GM12878 (cell line): ENCODE measurements around the gene ABT1. TPM values are rescaled to one million over a fixed set of nuclear protein-coding genes. Genes with fewer than 3 reads are reported as not detected.

Experiments
- ATAC-seq: fragments of 200-7000 bp; cut with Tn5 transposase; 3 replicates; pipeline ENCODE4 v1.9.1; 2020; ENCODE audit warnings: mild to moderate bottlenecking, moderate library complexity
- BruUV-seq: library from RNA; stranded (reverse); fragments of 400-500 nt; replicated peaks from 2 replicates; lab custom pipeline; 2021; lab: Mats Ljungman, UMichigan
- CTCF ChIA-PET: fragments of 300-600 bp; sonication (Branson Sonifier 250); formaldehyde crosslinking; extraction: SDS; loops from one replicate; lab custom pipeline; 2021; ENCODE audit warnings: inconsistent platforms; lab: Yijun Ruan, JAX
- POLR2A ChIA-PET: fragments of 350-600 bp; formaldehyde crosslinking; extraction: SDS; loops from one replicate; lab custom pipeline; 2021; ENCODE audit warnings: inconsistent platforms; lab: Charles Lee
- RAD21 ChIA-PET: fragments of 300-600 bp; sonication (Branson Sonifier 250); formaldehyde crosslinking; loops from one replicate; lab custom pipeline; 2023; ENCODE audit warnings: antibody characterized with exemption; ENCODE audit not compliant: unreplicated experiment; lab: Charles Lee
- SMC1A ChIA-PET: fragments of 300-600 bp; sonication (Branson Sonifier 250); formaldehyde crosslinking; loops from one replicate; lab custom pipeline; 2023; ENCODE audit not compliant: unreplicated experiment, uncharacterized antibody; lab: Charles Lee
- DNase-seq: peaks from one replicate; pipeline ENCODE4 v3.0.0-alpha.2; 2011; ENCODE audit warnings: low read depth, low spot score
- FAIRE-seq: peaks from 3 replicates; lab custom pipeline; 2011; peaks lifted over from hg19 to GRCh38; lab: Jason Lieb, UNC
- H2AFZ ChIP-seq: 2 replicates; pipeline ENCODE4 v1.6.0; 2011; ENCODE audit warnings: low read depth, low read length, control low read depth; ENCODE audit not compliant: control insufficient read depth
- H3K27ac ChIP-seq: 2 replicates; pipeline ENCODE4 v1.5.1; 2011; ENCODE audit warnings: control low read depth; ENCODE audit not compliant: control insufficient read depth, insufficient read depth
- H3K27me3 ChIP-seq, 2 experiments: replicated peaks in 1 of 2; 2 replicates each; pipeline versions ENCODE4 v1.6.0 to v1.6.1; 2011; ENCODE audit warnings: low read length in 1 of 2; ENCODE audit not compliant: control insufficient read depth in 2 of 2, insufficient read depth in 2 of 2
- H3K36me3 ChIP-seq, 2 experiments: 2 replicates each; pipeline ENCODE4 v1.5.1; 2011; ENCODE audit warnings: low read length in 1 of 2; ENCODE audit not compliant: control insufficient read depth in 2 of 2, insufficient read depth in 2 of 2
- H3K4me1 ChIP-seq: 2 replicates; pipeline ENCODE4 v1.6.1; 2011; ENCODE audit warnings: mild to moderate bottlenecking, low read length, moderate library complexity, mixed read lengths; ENCODE audit not compliant: control insufficient read depth, insufficient read depth
- H3K4me2 ChIP-seq: 2 replicates; pipeline ENCODE4 v1.6.0; 2011; ENCODE audit warnings: control low read depth; ENCODE audit not compliant: control insufficient read depth, insufficient read depth
- H3K4me3 ChIP-seq: fragments of 200-600 bp; sonication (generic); 2 replicates; pipeline ENCODE4 v1.5.1; 2016
- H3K79me2 ChIP-seq: 2 replicates; pipeline ENCODE4 v1.6.0; 2011; ENCODE audit warnings: low read length; ENCODE audit not compliant: control insufficient read depth, insufficient read depth
- H3K9ac ChIP-seq: 2 replicates; pipeline ENCODE4 v1.8.0; 2011; ENCODE audit warnings: low read length, control low read depth, mixed read lengths; ENCODE audit not compliant: control insufficient read depth, insufficient read depth
- H3K9me3 ChIP-seq: replicated peaks from 3 replicates; pipeline ENCODE4 v1.5.1; 2011; ENCODE audit warnings: mild to moderate bottlenecking, low read length; ENCODE audit not compliant: control insufficient read depth, insufficient read depth
- H4K20me1 ChIP-seq: 2 replicates; pipeline ENCODE4 v1.6.0; 2011; ENCODE audit not compliant: control insufficient read depth, insufficient read depth
- CREM ChIP-seq: IDR thresholded peaks from 2 replicates; pipeline ENCODE4 v1.6.1; 2014; ENCODE audit warnings: antibody characterized with exemption, low read depth
- EZH2 ChIP-seq: IDR thresholded peaks from 2 replicates; pipeline ENCODE4 v1.6.1; 2012; ENCODE audit warnings: low read depth, mild to moderate bottlenecking, control low read depth, inconsistent platforms, low read length, borderline replicate concordance; ENCODE audit not compliant: control insufficient read depth
- GATAD2B ChIP-seq: fragments of 450-650 bp; conservative IDR thresholded peaks from 2 replicates; pipeline ENCODE4 v1.6.1; 2017; ENCODE audit warnings: low read depth, mild to moderate bottlenecking, moderate library complexity
- JUND ChIP-seq: IDR thresholded peaks from 2 replicates; pipeline ENCODE4 v1.6.1; 2012; ENCODE audit warnings: low read depth, mild to moderate bottlenecking, low read length, improper control_type of control experiment, moderate library complexity
- NFYB ChIP-seq: IDR thresholded peaks from 2 replicates; pipeline ENCODE4 v1.6.1; 2011; ENCODE audit warnings: low read depth, mild to moderate bottlenecking, low read length, improper control_type of control experiment, moderate library complexity; ENCODE audit not compliant: insufficient read depth
- NR2C1 ChIP-seq: fragments of 450-650 bp; IDR thresholded peaks from 2 replicates; pipeline ENCODE4 v1.6.1; 2017; ENCODE audit warnings: antibody characterized with exemption, mild to moderate bottlenecking, moderate library complexity
- RBBP5 ChIP-seq: fragments of 200-600 bp; sonication (generic); conservative IDR thresholded peaks from 2 replicates; pipeline ENCODE4 v1.6.1; 2016
- SIN3A ChIP-seq: IDR thresholded peaks from 2 replicates; pipeline ENCODE4 v1.6.1; 2012; ENCODE audit warnings: low read depth, low read length, improper control_type of control experiment
- SUPT20H ChIP-seq: IDR thresholded peaks from 2 replicates; pipeline ENCODE4 v1.6.1; 2011; ENCODE audit warnings: low read depth, mild to moderate bottlenecking, low read length, moderate library complexity, borderline replicate concordance; ENCODE audit not compliant: control insufficient read depth
- TBL1XR1 ChIP-seq: IDR thresholded peaks from 2 replicates; pipeline ENCODE4 v1.6.1; 2012; ENCODE audit warnings: low read depth, low read length, improper control_type of control experiment
- WGBS: methylation state at CpG from one replicate; pipeline ENCODE4 v1.1.6; 2016; ENCODE audit warnings: low lambda C conversion rate; ENCODE audit not compliant: insufficient replicate concordance, insufficient coverage; ENCODE audit errors: missing lambda C conversion rate; 5-methylcytosine and 5-hydroxymethylcytosine counted together
- in situ Hi-C: fragments of 300-500 bp; cut with MboI; formaldehyde crosslinking; loops from 9 replicates; pipeline ENCODE4 v1.14.3; 2018; ENCODE audit warnings: mixed read lengths
- intact Hi-C: fragments of 100-400 bp; cut with micrococcal nuclease; formaldehyde crosslinking; loops from one replicate; pipeline ENCODE4 v1.14.2; 2022; ENCODE audit not compliant: unreplicated experiment
- polyA plus RNA-seq, 11 experiments: library from polyadenylated mRNA; depleted of rRNA in 4 of 11; unstranded in 6 of 11; stranded (reverse) in 5 of 11; fragments of >200 nt; fragmentation: Nextera tagmentation in 4 of 11; fragmentation: Illumina TruSeq in 1 of 11; extraction: Ambion mirVana in 4 of 11; extraction: Trizol in 1 of 11; gene quantifications; 1 replicate in 1 of 11; 2 replicates in 10 of 11; pipeline versions ENCODE4 v1.2.1 to v1.2.3, GENCODE V29; 2011 to 2016; ENCODE audit warnings: inconsistent platforms in 2 of 11, missing spikeins in 2 of 11, low read depth in 1 of 11
- total RNA-seq, 4 experiments: library from RNA; depleted of rRNA in 3 of 4; stranded (reverse); fragments of >200 nt in 3 of 4; fragmentation: Illumina TruSeq in 1 of 4; extraction: Trizol in 1 of 4; gene quantifications; 2 replicates each; pipeline versions ENCODE4 v1.2.1 to v1.2.3, GENCODE V29; 2013 to 2021

Gene ABT1
- total and polyA plus RNA-seq, 10 of the 15 experiments (the other 5 are each of a cell fraction or from before 2014, with no cell fraction given): 8.4 to 43.5 (median 28.2) TPM

DNA sequence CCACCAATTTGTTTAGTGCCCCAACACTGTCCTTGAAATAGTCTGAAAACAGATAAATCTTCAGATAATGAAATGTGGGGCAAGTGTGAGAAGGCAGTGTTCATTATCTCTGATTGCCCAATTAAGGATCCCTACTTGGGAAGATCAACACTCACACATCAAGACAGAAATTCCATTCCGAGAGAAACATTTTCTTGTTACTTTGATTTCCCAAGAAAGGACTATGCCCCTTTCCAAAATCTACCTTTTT is 42.4 kb upstream of the ABT1 start:
- Histone ChIP-seq H3K36me3 (no peaks in the 10 kb centered on the region), H3K27me3 (no peaks in the 10 kb centered on the region), H3K4me2 (peak overlapping the region; percentile 92), H3K27ac (peak overlapping the region; percentile 69), H3K9ac (peak overlapping the region; percentile 45), H3K79me2 (no peaks in the 10 kb centered on the region), H4K20me1 (no peaks in the 10 kb centered on the region), H2AFZ (peak overlapping the region; percentile 83), H3K9me3 (no peaks in the 10 kb centered on the region), H3K4me1 (0 out of 2 replicates have a peak, but pooled peaks cover 3% of the 10 kb centered on the region), H3K4me3 (peak overlapping the region; percentile 80)
- CTCF ChIA-PET: interaction anchor here (1.4 to 4.1 kb wide), 6 partner anchors 9 to 208 kb away, joined by 4 to 28 read pairs (median 12); partner anchors contain the start of gene HMGN4
- no TSS peak for BruUV-seq
- intact Hi-C loops: loop anchor here (2.0 to 10.0 kb wide), 2 partner anchors 242 to 380 kb away; no protein-coding TSS in a partner anchor
- no peak for FAIRE-seq
- TF ChIP-seq CREM: no peak
- TF ChIP-seq SIN3A: 0 out of 2 replicates have a peak, but pooled peaks have one; percentile 43
- TF ChIP-seq GATAD2B: 0 out of 2 replicates have a peak, but pooled peaks have one; percentile 7
- no peak for TF ChIP-seq JUND
- no peak for TF ChIP-seq NFYB
- TF ChIP-seq SUPT20H: no peak
- no peak for TF ChIP-seq RBBP5
- no peak for TF ChIP-seq EZH2
- no peak for TF ChIP-seq TBL1XR1
- TF ChIP-seq NR2C1: no peak
- SMC1A ChIA-PET: interaction anchor here (1.0 to 4.5 kb wide), 10 partner anchors 10 to 246 kb away, joined by 3 to 44 read pairs (median 11); partner anchors contain the start of gene HMGN4
- DNase-seq: no peak
- no peak for ATAC-seq
- POLR2A ChIA-PET: interaction anchor here (0.7 to 4.5 kb wide), 8 partner anchors 10 to 226 kb away, joined by 3 to 29 read pairs (median 6); partner anchors contain the start of gene HMGN4
- in situ Hi-C loops: loop anchor here (5.0 kb wide), 1 partner anchor 222 kb away; no protein-coding TSS in a partner anchor
- WGBS: 0% methylated on average over 1 of the region's 1 CpG
- RAD21 ChIA-PET: interaction anchor here (0.7 to 5.5 kb wide), 12 partner anchors 9 to 225 kb away, joined by 3 to 40 read pairs (median 6); partner anchors contain the start of gene HMGN4
